Lower lobe of right lung (tissue), 2 donors: Measurements from ENCODE around the gene MS4A7. TPM values are rescaled to one million over a fixed set of nuclear protein-coding genes. Genes with fewer than 3 reads are reported as not detected.

Source experiments
- ATAC-seq, 2 donors: fragments of 200-7000 bp; cut with Tn5 transposase; one replicate each; pipeline ENCODE4 v1.9.1; 2020 to 2022; ENCODE audit warnings: mild to moderate bottlenecking in 2 of 2, moderate library complexity in 2 of 2
- DNase-seq: peaks from one replicate; pipeline ENCODE4 v3.0.0-alpha.2; 2020
- H3K27ac ChIP-seq: fragments of 200-600 bp; one replicate; pipeline ENCODE4 v1.8.0; 2022
- H3K27me3 ChIP-seq: fragments of 200-600 bp; one replicate; pipeline ENCODE4 v1.8.0; 2022; ENCODE audit warnings: low read depth
- H3K36me3 ChIP-seq: fragments of 200-600 bp; one replicate; pipeline ENCODE4 v1.8.0; 2022; ENCODE audit warnings: mild to moderate bottlenecking
- H3K4me1 ChIP-seq: fragments of 200-600 bp; one replicate; pipeline ENCODE4 v1.8.0; 2022
- H3K4me3 ChIP-seq: fragments of 200-600 bp; one replicate; pipeline ENCODE4 v1.8.0; 2022; ENCODE audit warnings: mild to moderate bottlenecking
- H3K9me3 ChIP-seq: fragments of 200-600 bp; one replicate; pipeline ENCODE4 v1.8.0; 2022
- CTCF ChIP-seq: fragments of 200-600 bp; IDR thresholded peaks from one replicate; pipeline ENCODE4 v1.8.0; 2022; ENCODE audit warnings: antibody characterized with exemption, mild to moderate bottlenecking
- intact Hi-C: fragments of 100-400 bp; cut with DNase I; formaldehyde crosslinking; loops from one replicate; pipeline ENCODE4 v1.11.0; 2022
- total RNA-seq: library from RNA; stranded (reverse); fragmentation: NEBNext Ultra II Directional; extraction: Animal tissue kit (Norgen Biotek cat#: 25700); gene quantifications from one replicate; pipeline ENCODE4 v1.2.1, GENCODE V29; 2021
- donor health status: DM: no; HTN: yes; CAD: no; lungs with severe emphysema.

MS4A7 gene
- total RNA-seq, 1 donor from 2014 or later = 315 TPM

GRCh38 chr11:60394666-60395380, 16.5 kb downstream of the MS4A7 start:
- Histone ChIP-seq H3K4me3 (no peak overlapping the region), H3K27me3 (no peaks in the 10 kb centered on the region), H3K27ac (peak overlapping the region; percentile 0), H3K36me3 (no peaks in the 10 kb centered on the region), H3K4me1 (peaks cover 11% of the 10 kb centered on the region), H3K9me3 (no peaks in the 10 kb centered on the region)
- intact Hi-C loops = no loop called here
- no peak for DNase-seq
- TF ChIP-seq CTCF = no peak
- peak; percentile 29 to 48 for ATAC-seq

- H3K4me3 ChIP-seq = no peak within 1 kb of the TSS
- no peaks in the 10 kb centered on the region for H3K27me3 ChIP-seq
- H3K27ac ChIP-seq = peak within 1 kb of the TSS; percentile 11
- ATAC-seq = peak; percentile 41 to 52
- H3K9me3 ChIP-seq = no peaks in the 10 kb centered on the region
- H3K4me1 ChIP-seq = peaks cover 5% of the 10 kb centered on the region
- no peaks in the 10 kb centered on the region for H3K36me3 ChIP-seq
- intact Hi-C loops = no loop called here
- TF ChIP-seq CTCF = no peak
- DNase-seq = no peak
Observed at GRCh38 chr11:60396382-60396781, 18.1 kb downstream of the MS4A7 start, which contains the start of gene MS4A14. MS4A14 (plus strand) TSS chr11:60396459; CDS start chr11:60396579, 120 bp downstream.

GRCh38 chr11:60396799-60397198, 18.5 kb downstream of the MS4A7 start:
- no peak overlapping the region for H3K4me3 ChIP-seq
- TF ChIP-seq CTCF = no peak
- no peaks in the 10 kb centered on the region for H3K36me3 ChIP-seq
- peaks cover 5% of the 10 kb centered on the region for H3K4me1 ChIP-seq
- intact Hi-C loops = no loop called here
- DNase-seq (no peak), ATAC-seq (peak; percentile 64 to 69)
- H3K27ac ChIP-seq = peak overlapping the region; percentile 11
- no peaks in the 10 kb centered on the region for H3K27me3 ChIP-seq
- no peaks in the 10 kb centered on the region for H3K9me3 ChIP-seq

DNA sequence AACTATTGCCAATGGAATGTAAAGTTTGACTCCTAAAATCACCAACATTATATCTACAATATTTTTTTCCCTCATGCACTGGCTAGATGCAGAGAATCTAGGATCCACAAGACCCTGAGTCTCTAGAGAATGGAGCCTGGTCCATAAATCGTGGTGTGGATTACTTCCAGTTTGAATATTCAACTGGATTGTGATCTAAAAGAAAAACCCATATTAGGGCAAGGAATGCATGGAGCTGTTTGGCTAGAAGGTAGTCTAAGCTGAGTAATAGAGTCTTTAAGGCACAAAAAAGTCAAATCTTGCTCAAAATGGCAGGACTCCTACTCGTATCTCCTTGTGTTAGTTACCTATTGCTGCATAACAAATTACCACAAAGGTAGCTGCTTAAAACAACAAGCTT, 41.7 kb downstream of the MS4A7 start:
- TF ChIP-seq CTCF = no peak
- peaks cover 9% of the 10 kb centered on the region for H3K9me3 ChIP-seq
- H3K27ac ChIP-seq = no peak overlapping the region
- no peaks in the 10 kb centered on the region for H3K27me3 ChIP-seq
- H3K4me3 ChIP-seq = no peak overlapping the region
- ATAC-seq (no peak), DNase-seq (no peak)
- H3K36me3 ChIP-seq = no peaks in the 10 kb centered on the region
- H3K4me1 ChIP-seq = no peaks in the 10 kb centered on the region
- intact Hi-C loops = no loop called here

DNA sequence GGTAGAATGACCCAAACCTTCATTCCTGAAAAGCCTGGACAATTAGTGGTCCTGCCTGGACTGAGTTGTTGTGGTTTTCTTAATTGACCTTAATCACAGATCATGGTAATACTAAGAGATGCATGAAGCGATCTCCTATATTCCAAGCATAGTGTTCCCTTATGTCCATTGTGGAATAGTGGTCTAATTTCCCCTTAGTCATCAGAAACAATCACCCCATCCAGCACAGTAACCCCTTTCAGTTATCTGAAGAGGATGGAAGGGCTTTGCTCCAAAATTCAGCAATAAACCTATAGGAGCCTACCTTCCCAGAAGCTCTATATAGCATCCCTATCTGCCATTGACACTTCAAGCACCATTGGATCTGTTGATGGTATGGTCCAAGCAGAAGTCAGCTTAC, 44.3 kb downstream of the MS4A7 start:
- H3K4me3 ChIP-seq = no peak overlapping the region
- intact Hi-C loops = no loop called here
- H3K36me3 ChIP-seq = no peaks in the 10 kb centered on the region
- no peak overlapping the region for H3K27ac ChIP-seq
- no peaks in the 10 kb centered on the region for H3K27me3 ChIP-seq
- H3K4me1 ChIP-seq = no peaks in the 10 kb centered on the region
- no peak for DNase-seq
- no peak for TF ChIP-seq CTCF
- ATAC-seq = no peak
- H3K9me3 ChIP-seq = peaks cover 9% of the 10 kb centered on the region
